ENCODE data around the gene DGKB. TPM values are rescaled to one million over a fixed set of nuclear protein-coding genes. Genes with fewer than 3 reads are reported as not detected.

DGKB gene
- total RNA-seq, 1 experiment from 2014 or later: not detected

GRCh38 chr7:14293434-14293833, 609.1 kb downstream of the DGKB start:
- CTCF ChIA-PET: no interaction called here
- Mint-ChIP-seq H3K4me1 (ENCODE audit: low read depth, unreplicated experiment) (no peaks in the 10 kb centered on the region), H3K36me3 (ENCODE audit: insufficient read depth, unreplicated experiment) (no peaks in the 10 kb centered on the region), H3K27me3 (ENCODE audit: unreplicated experiment) (no peaks in the 10 kb centered on the region), H3K27ac (ENCODE audit: unreplicated experiment) (no peak overlapping the region), H3K9me3 (ENCODE audit: low read depth, unreplicated experiment) (peaks cover 6% of the 10 kb centered on the region), H3K4me3 (ENCODE audit: low read depth, unreplicated experiment) (no peak overlapping the region)
- no TSS peak for BruUV-seq (replicated peaks)
- intact Hi-C loops (cut with micrococcal nuclease; ENCODE audit: unreplicated experiment): no loop called here
- TF ChIP-seq, protein P1, sequence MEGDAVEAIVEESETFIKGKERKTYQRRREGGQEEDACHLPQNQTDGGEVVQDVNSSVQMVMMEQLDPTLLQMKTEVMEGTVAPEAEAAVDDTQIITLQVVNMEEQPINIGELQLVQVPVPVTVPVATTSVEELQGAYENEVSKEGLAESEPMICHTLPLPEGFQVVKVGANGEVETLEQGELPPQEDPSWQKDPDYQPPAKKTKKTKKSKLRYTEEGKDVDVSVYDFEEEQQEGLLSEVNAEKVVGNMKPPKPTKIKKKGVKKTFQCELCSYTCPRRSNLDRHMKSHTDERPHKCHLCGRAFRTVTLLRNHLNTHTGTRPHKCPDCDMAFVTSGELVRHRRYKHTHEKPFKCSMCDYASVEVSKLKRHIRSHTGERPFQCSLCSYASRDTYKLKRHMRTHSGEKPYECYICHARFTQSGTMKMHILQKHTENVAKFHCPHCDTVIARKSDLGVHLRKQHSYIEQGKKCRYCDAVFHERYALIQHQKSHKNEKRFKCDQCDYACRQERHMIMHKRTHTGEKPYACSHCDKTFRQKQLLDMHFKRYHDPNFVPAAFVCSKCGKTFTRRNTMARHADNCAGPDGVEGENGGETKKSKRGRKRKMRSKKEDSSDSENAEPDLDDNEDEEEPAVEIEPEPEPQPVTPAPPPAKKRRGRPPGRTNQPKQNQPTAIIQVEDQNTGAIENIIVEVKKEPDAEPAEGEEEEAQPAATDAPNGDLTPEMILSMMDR (IDR thresholded peaks at IDR 0.05; ENCODE audit: unreplicated experiment): no peak
- no peak for DNase-seq

DNA sequence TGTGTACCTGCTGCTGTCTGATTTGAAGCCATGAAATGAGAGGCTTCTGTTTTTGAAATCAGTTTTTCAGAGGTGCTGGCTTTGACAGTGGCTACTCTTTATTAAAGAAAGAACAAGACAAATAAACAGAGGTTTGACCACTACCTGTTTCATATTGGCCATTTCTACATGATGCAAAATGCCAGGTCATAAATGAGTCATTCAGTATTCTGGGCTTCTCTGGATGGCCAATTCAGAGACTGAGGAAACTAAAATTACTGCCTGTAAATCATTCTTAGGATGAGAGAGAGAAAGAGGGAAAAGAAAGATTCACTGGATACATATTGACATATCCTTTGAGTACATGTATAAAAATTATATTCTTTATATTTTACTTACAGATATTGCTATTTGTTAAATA, 609.8 kb downstream of the DGKB start:
- intact Hi-C loops (cut with micrococcal nuclease; ENCODE audit: unreplicated experiment): no loop called here

GRCh38 chr7:14289957-14290356, 612.6 kb downstream of the DGKB start:
- H3K9me3 Mint-ChIP-seq (ENCODE audit: low read depth, unreplicated experiment): no peaks in the 10 kb centered on the region
- H3K4me3 Mint-ChIP-seq (ENCODE audit: low read depth, unreplicated experiment): no peak overlapping the region
- TF ChIP-seq, protein P1 (IDR thresholded peaks at IDR 0.05; ENCODE audit: unreplicated experiment): no peak
- DNase-seq: no peak
- CTCF ChIA-PET: no interaction called here
- no peak overlapping the region for H3K27ac Mint-ChIP-seq (ENCODE audit: unreplicated experiment)
- intact Hi-C loops (cut with micrococcal nuclease; ENCODE audit: unreplicated experiment): no loop called here
- no TSS peak for BruUV-seq (replicated peaks)
- H3K27me3 Mint-ChIP-seq (ENCODE audit: unreplicated experiment): no peaks in the 10 kb centered on the region
- H3K36me3 Mint-ChIP-seq (ENCODE audit: insufficient read depth, unreplicated experiment): no peaks in the 10 kb centered on the region
- no peaks in the 10 kb centered on the region for H3K4me1 Mint-ChIP-seq (ENCODE audit: low read depth, unreplicated experiment)

More for the DNA sequence above, 609.8 kb downstream of the DGKB start:
- no TSS peak for BruUV-seq (replicated peaks)
- DNase-seq: no peak
- Mint-ChIP-seq H3K27ac (ENCODE audit: unreplicated experiment) (no peak overlapping the region), H3K36me3 (ENCODE audit: insufficient read depth, unreplicated experiment) (no peaks in the 10 kb centered on the region), H3K4me3 (ENCODE audit: low read depth, unreplicated experiment) (no peak overlapping the region), H3K27me3 (ENCODE audit: unreplicated experiment) (no peaks in the 10 kb centered on the region), H3K4me1 (ENCODE audit: low read depth, unreplicated experiment) (no peaks in the 10 kb centered on the region), H3K9me3 (ENCODE audit: low read depth, unreplicated experiment) (peaks cover 3% of the 10 kb centered on the region)
- CTCF ChIA-PET: no interaction called here
- TF ChIP-seq, protein P1 (IDR thresholded peaks at IDR 0.05; ENCODE audit: unreplicated experiment): no peak

DNA sequence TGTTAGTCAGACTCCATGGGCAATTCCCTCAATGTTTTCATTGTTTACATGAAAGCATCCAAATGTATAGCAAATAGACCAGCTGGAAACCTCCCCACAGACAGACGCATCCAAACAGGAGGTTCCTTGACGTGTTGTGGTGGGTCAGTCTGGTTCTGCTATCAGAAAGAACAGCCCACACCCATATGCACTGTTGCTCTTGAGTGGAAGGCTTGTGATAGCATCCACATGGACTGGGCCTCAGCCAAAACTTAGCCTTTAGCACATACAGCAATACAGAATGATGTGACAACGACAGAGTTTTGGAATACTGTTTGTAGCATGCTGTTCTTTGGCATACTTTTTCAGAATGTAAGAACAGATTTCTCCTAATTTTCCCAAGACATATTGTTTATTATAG, 613.9 kb downstream of the DGKB start:
- CTCF ChIA-PET: no interaction called here
- H3K27me3 Mint-ChIP-seq (ENCODE audit: unreplicated experiment): no peaks in the 10 kb centered on the region
- intact Hi-C loops (cut with micrococcal nuclease; ENCODE audit: unreplicated experiment): no loop called here
- DNase-seq: no peak
- H3K27ac Mint-ChIP-seq (ENCODE audit: unreplicated experiment): no peak overlapping the region
- H3K4me1 Mint-ChIP-seq (ENCODE audit: low read depth, unreplicated experiment): no peaks in the 10 kb centered on the region
- no peaks in the 10 kb centered on the region for H3K36me3 Mint-ChIP-seq (ENCODE audit: insufficient read depth, unreplicated experiment)
- TF ChIP-seq, protein P1 (IDR thresholded peaks at IDR 0.05; ENCODE audit: unreplicated experiment): no peak
- H3K4me3 Mint-ChIP-seq (ENCODE audit: low read depth, unreplicated experiment): no peak overlapping the region
- no peaks in the 10 kb centered on the region for H3K9me3 Mint-ChIP-seq (ENCODE audit: low read depth, unreplicated experiment)
- BruUV-seq (replicated peaks): no TSS peak
